A549 (cell line): ENCODE measurements around the gene DOC2A. TPM values are rescaled to one million over a fixed set of nuclear protein-coding genes. Genes with fewer than 3 reads are reported as not detected.

Experiments used
- ATAC-seq, 2 experiments: fragments of 200-7000 bp in 1 of 2; fragments of >200 bp in 1 of 2; cut with Nextera tagmentation in 1 of 2; cut with Tn5 transposase in 1 of 2; 3 replicates each; pipeline versions ENCODE4 v1.8.0 to v1.9.1; 2018 to 2020; ENCODE audit warnings: mild to moderate bottlenecking in 1 of 2, moderate library complexity in 1 of 2
- CTCF ChIA-PET: fragments of 300-600 bp; sonication (Branson Sonifier 250); formaldehyde crosslinking; extraction: SDS; loops from one replicate; lab custom pipeline; 2021; ENCODE audit warnings: antibody characterized with exemption, inconsistent platforms; lab: Yijun Ruan, JAX
- POLR2A ChIA-PET: fragments of 350-600 bp; formaldehyde crosslinking; extraction: SDS; loops from one replicate; lab custom pipeline; 2021; ENCODE audit warnings: antibody characterized with exemption, inconsistent platforms; lab: Yijun Ruan, JAX
- DNase-seq, 2 experiments: peaks; one replicate each; pipeline versions ENCODE4 v3.0.0 to v3.0.0-alpha.2; 2011 to 2016; ENCODE audit warnings: low read depth in 1 of 2, low spot score in 1 of 2
- FAIRE-seq: peaks from 2 replicates; lab custom pipeline; 2011; peaks lifted over from hg19 to GRCh38; lab: Jason Lieb, UNC
- H3K27ac ChIP-seq, 2 experiments: fragments of >200 bp; sonication (Bioruptor Twin); formaldehyde crosslinking; 3 replicates each; pipeline ENCODE4 v1.5.1; 2016 to 2017
- H3K4me1 ChIP-seq: fragments of >200 bp; sonication (Bioruptor Twin); formaldehyde crosslinking; 3 replicates; pipeline ENCODE4 v1.6.1; 2016
- H3K4me2 ChIP-seq: fragments of >200 bp; sonication (Bioruptor Twin); formaldehyde crosslinking; 3 replicates; pipeline ENCODE4 v1.6.1; 2016
- H3K4me3 ChIP-seq: fragments of >200 bp; sonication (Bioruptor Twin); formaldehyde crosslinking; 3 replicates; pipeline ENCODE4 v1.5.1; 2016
- H3K9me3 ChIP-seq: fragments of >200 bp; sonication (Bioruptor Twin); formaldehyde crosslinking; 3 replicates; pipeline ENCODE4 v1.6.1; 2016
- ATOH8 ChIP-seq: fragments of 250-450 bp; sonication (Bioruptor Pico); IDR thresholded peaks from 2 replicates; pipeline ENCODE4 v1.5.0; 2020; ENCODE audit warnings: low read depth, mild to moderate bottlenecking, moderate library complexity
- BHLHE40 ChIP-seq: IDR thresholded peaks from 2 replicates; pipeline ENCODE4 v1.6.1; 2012; ENCODE audit warnings: low read depth, low read length, inconsistent platforms
- CBX8 ChIP-seq: fragments of 200-600 bp; sonication (generic); IDR thresholded peaks from 2 replicates; pipeline ENCODE4 v1.6.1; 2016
- CEBPB ChIP-seq, 2 experiments: fragments of >200 bp in 1 of 2; sonication (Bioruptor Twin) in 1 of 2; formaldehyde crosslinking in 1 of 2; IDR thresholded peaks; 2 replicates each; pipeline ENCODE4 v1.6.1; 2012 to 2016
- CHD2 ChIP-seq: fragments of 150-350 bp; IDR thresholded peaks from 2 replicates; pipeline ENCODE4 v1.6.1; 2014; ENCODE audit warnings: low read length; ENCODE audit not compliant: partially characterized antibody
- CTCF ChIP-seq: fragments of >200 bp; sonication (Bioruptor Twin); formaldehyde crosslinking; IDR thresholded peaks from 3 replicates; pipeline ENCODE4 v1.5.1; 2016
- EHF ChIP-seq: fragments of 250-450 bp; sonication (Bioruptor Pico); IDR thresholded peaks from 2 replicates; pipeline ENCODE4 v1.5.0; 2020; ENCODE audit warnings: mild to moderate bottlenecking
- EP300 ChIP-seq, 2 experiments: fragments of >200 bp; sonication (Bioruptor Twin); formaldehyde crosslinking; IDR thresholded peaks; 2 replicates in 1 of 2; 3 replicates in 1 of 2; pipeline ENCODE4 v1.6.1; 2016 to 2017
- ESRRA ChIP-seq: fragments of 150-350 bp; IDR thresholded peaks from 2 replicates; pipeline ENCODE4 v1.6.1; 2014; ENCODE audit warnings: mild to moderate bottlenecking, low read length, borderline replicate concordance
- FOSB ChIP-seq: fragments of 250-450 bp; sonication (Bioruptor Pico); IDR thresholded peaks from 2 replicates; pipeline ENCODE4 v1.5.0; 2020; ENCODE audit warnings: mild to moderate bottlenecking, moderate library complexity
- FOSL2 ChIP-seq, 2 experiments: fragments of 450-650 bp in 1 of 2; fragments of >200 bp in 1 of 2; sonication (Bioruptor Twin) in 1 of 2; formaldehyde crosslinking; IDR thresholded peaks; 2 replicates each; pipeline versions ENCODE4 v1.5.0 to v1.6.1; 2016 to 2020; ENCODE audit warnings: mild to moderate bottlenecking in 1 of 2, moderate library complexity in 1 of 2
- FOXS1 ChIP-seq: fragments of 250-450 bp; sonication (Bioruptor Pico); IDR thresholded peaks from 2 replicates; pipeline ENCODE4 v1.5.0; 2020; ENCODE audit warnings: mild to moderate bottlenecking, moderate library complexity
- GATA3 ChIP-seq: IDR thresholded peaks from 2 replicates; pipeline ENCODE4 v1.6.1; 2012; ENCODE audit warnings: borderline replicate concordance
- HOXB13 ChIP-seq: fragments of 250-450 bp; sonication (Bioruptor Pico); IDR thresholded peaks from 2 replicates; pipeline ENCODE4 v1.5.0; 2020; ENCODE audit warnings: low read depth, mild to moderate bottlenecking, moderate library complexity
- JUNB ChIP-seq: fragments of >200 bp; sonication (Bioruptor Twin); formaldehyde crosslinking; IDR thresholded peaks from 2 replicates; pipeline ENCODE4 v1.6.1; 2016
- MAFK ChIP-seq: fragments of 450-650 bp; IDR thresholded peaks from 2 replicates; pipeline ENCODE4 v1.6.1; 2014; ENCODE audit not compliant: partially characterized antibody
- MAZ ChIP-seq: fragments of 150-350 bp; IDR thresholded peaks from 2 replicates; pipeline ENCODE4 v1.6.1; 2014; ENCODE audit warnings: antibody characterized with exemption, low read depth, low read length, borderline replicate concordance
- NFE2L2 ChIP-seq: fragments of 150-350 bp; conservative IDR thresholded peaks from 2 replicates; pipeline ENCODE4 v1.6.1; 2014; ENCODE audit warnings: low read length
- NR3C1 ChIP-seq: fragments of >200 bp; sonication (Bioruptor Twin); formaldehyde crosslinking; IDR thresholded peaks from 3 replicates; pipeline ENCODE4 v1.6.1; 2017
- PHF8 ChIP-seq: fragments of 200-600 bp; sonication (generic); IDR thresholded peaks from 2 replicates; pipeline ENCODE4 v1.6.1; 2016; ENCODE audit warnings: low read depth, mild to moderate bottlenecking, antibody characterized with exemption, moderate library complexity, borderline replicate concordance
- RFX5 ChIP-seq: fragments of 450-650 bp; IDR thresholded peaks from 2 replicates; pipeline ENCODE4 v1.7.1; 2014; ENCODE audit warnings: antibody characterized with exemption, mild to moderate bottlenecking, moderate library complexity
- SMC3 ChIP-seq: fragments of >200 bp; sonication (Bioruptor Twin); formaldehyde crosslinking; IDR thresholded peaks from 3 replicates; pipeline ENCODE4 v1.6.1; 2018; ENCODE audit warnings: inconsistent platforms
- WGBS: methylation state at CpG from one replicate; pipeline ENCODE4 v1.1.6; 2017; ENCODE audit errors: missing lambda C conversion rate; 5-methylcytosine and 5-hydroxymethylcytosine counted together
- polyA plus RNA-seq, 4 experiments: library from polyadenylated mRNA; depleted of rRNA in 3 of 4; stranded (reverse); fragments of >200 nt; fragmentation: RNase III in 1 of 4; extraction: RNeasy Plus Mini Kit Qiagen cat#74134 plus additional on column Dnase treatment in 1 of 4; gene quantifications; 2 replicates in 3 of 4; 3 replicates in 1 of 4; pipeline ENCODE4 v1.2.3, GENCODE V29; 2011 to 2017
- TF ChIP-seq, protein P1 (sequence below): fragments of >200 bp; sonication (Bioruptor Twin); formaldehyde crosslinking; IDR thresholded peaks from 3 replicates; pipeline ENCODE4 v1.6.1; 2016
- TF ChIP-seq, protein P2 (sequence below): fragments of 150-350 bp; IDR thresholded peaks from 2 replicates; pipeline ENCODE4 v1.6.1; 2014; ENCODE audit warnings: low read depth, mild to moderate bottlenecking, low read length

The DOC2A gene
- polyA plus RNA-seq, 2 of the 4 experiments (the other 2 are of a cell fraction), result 2.5 to 5.5 TPM

DNA sequence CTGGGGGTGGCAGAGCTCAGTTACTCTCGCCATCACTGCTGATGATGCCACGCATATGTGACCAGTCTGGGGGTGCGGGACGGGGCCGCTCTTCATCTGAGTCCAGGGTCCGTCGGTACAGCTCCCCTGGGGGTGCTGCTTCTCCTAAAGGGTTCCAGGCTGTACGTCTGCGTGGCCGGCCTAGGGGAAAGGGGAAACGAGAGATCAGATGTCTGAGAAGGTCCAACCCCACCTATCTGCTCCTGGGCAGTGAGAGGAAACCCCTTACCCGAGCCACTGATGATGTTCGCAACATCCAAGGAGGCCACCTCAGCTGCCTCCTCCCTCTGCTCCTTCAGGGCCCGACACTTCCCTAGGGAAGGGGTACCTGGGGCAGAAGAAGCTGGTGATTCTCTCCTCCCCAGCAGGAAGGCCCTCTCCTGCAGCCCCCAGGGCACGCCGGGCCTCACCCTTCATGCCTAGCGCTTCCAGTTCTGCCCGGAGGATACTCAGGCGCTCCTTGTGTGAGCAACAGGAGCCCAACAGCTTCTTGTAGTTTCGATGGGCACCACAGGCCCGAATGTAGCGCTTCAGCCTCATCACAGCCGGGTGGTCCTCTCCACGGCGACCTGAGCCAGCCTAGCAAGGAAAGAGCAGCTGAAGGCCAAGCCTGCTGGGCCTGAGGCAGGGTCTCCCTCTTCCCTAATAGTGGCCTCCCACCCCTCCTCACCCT is 17.5 kb downstream of the DOC2A start (continued):
- TF ChIP-seq HOXB13 (CRISPR knock-in tag) (no peak), RFX5 (no peak), NFE2L2 (no peak), FOXS1 (CRISPR knock-in tag) (no peak), GATA3 (no peak), EHF (CRISPR knock-in tag) (no peak), CHD2 (no peak)

GRCh38 chr16:29992344-29992967 is 18.4 kb downstream of the DOC2A start:
- H3K4me3 ChIP-seq, result no peak overlapping the region
- FAIRE-seq, result no peak
- POLR2A ChIA-PET, result no interaction called here
- peaks cover 14% of the 10 kb centered on the region for H3K4me1 ChIP-seq
- CTCF ChIA-PET, result interaction anchor here (0.7 to 6.3 kb wide), 6 partner anchors 13 to 49 kb away, joined by 3 to 39 read pairs (median 6); no protein-coding TSS in a partner anchor
- TF ChIP-seq PHF8 (no peak), GATA3 (no peak), FOSL2 (IDR thresholded peaks at IDR 0.05) (no peak), FOSL2 (CRISPR knock-in tag; IDR thresholded peaks at IDR 0.05) (no peak), BHLHE40 (no peak), SMC3 (no peak), MAZ (no peak), JUNB (no peak), CEBPB (IDR thresholded peaks at IDR 0.05) (no peak), HOXB13 (CRISPR knock-in tag) (no peak), FOSB (CRISPR knock-in tag) (no peak)
- TF ChIP-seq, protein P1, sequence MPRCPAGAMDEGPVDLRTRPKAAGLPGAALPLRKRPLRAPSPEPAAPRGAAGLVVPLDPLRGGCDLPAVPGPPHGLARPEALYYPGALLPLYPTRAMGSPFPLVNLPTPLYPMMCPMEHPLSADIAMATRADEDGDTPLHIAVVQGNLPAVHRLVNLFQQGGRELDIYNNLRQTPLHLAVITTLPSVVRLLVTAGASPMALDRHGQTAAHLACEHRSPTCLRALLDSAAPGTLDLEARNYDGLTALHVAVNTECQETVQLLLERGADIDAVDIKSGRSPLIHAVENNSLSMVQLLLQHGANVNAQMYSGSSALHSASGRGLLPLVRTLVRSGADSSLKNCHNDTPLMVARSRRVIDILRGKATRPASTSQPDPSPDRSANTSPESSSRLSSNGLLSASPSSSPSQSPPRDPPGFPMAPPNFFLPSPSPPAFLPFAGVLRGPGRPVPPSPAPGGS, result no peak
- TF ChIP-seq, protein P2, sequence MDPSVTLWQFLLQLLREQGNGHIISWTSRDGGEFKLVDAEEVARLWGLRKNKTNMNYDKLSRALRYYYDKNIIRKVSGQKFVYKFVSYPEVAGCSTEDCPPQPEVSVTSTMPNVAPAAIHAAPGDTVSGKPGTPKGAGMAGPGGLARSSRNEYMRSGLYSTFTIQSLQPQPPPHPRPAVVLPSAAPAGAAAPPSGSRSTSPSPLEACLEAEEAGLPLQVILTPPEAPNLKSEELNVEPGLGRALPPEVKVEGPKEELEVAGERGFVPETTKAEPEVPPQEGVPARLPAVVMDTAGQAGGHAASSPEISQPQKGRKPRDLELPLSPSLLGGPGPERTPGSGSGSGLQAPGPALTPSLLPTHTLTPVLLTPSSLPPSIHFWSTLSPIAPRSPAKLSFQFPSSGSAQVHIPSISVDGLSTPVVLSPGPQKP, result no peak
- no peak for ATAC-seq
- no peaks in the 10 kb centered on the region for H3K9me3 ChIP-seq
- no peak overlapping the region for H3K27ac ChIP-seq
- H3K4me2 ChIP-seq, result no peak overlapping the region
- DNase-seq, result no peak
- 70% methylated on average over 7 of the region's 7 CpGs for WGBS

- no peaks in the 10 kb centered on the region for H3K9me3 ChIP-seq
- H3K4me1 ChIP-seq, result peaks cover 9% of the 10 kb centered on the region; the same call in 2 of the 3 replicates
- ChIA-PET CTCF (interaction anchor here (1.1 to 6.3 kb wide), 3 partner anchors 14 to 48 kb away, joined by 4 to 39 read pairs (median 4); no protein-coding TSS in a partner anchor), POLR2A (no interaction called here)
- H3K27ac ChIP-seq, result no peak overlapping the region
- FAIRE-seq (no peak), ATAC-seq (no peak), DNase-seq (no peak)
- H3K4me2 ChIP-seq, result no peak overlapping the region
- no peak for TF ChIP-seq EP300 (IDR thresholded peaks at IDR 0.05)
- no peak for TF ChIP-seq NR3C1
- no peak for TF ChIP-seq ESRRA
- TF ChIP-seq CTCF, result no peak
- TF ChIP-seq MAFK, result no peak
- no peak for TF ChIP-seq NFE2L2
- no peak for TF ChIP-seq ATOH8 (CRISPR knock-in tag)
- no peak for TF ChIP-seq FOSB (CRISPR knock-in tag)
- TF ChIP-seq CBX8, result no peak
- no peak overlapping the region for H3K4me3 ChIP-seq
- WGBS, result 82% methylated on average over 5 of the region's 5 CpGs
Observed at GRCh38 chr16:29991571-29991904, 19.3 kb downstream of the DOC2A start.
